ENCODE results near the gene TK1. TPM values are rescaled to one million over a fixed set of nuclear protein-coding genes. Genes with fewer than 3 reads are reported as not detected.

The TK1 gene
- total and polyA plus RNA-seq, 12 donors, result 1.3 to 11.6 (median 2.5) TPM

DNA sequence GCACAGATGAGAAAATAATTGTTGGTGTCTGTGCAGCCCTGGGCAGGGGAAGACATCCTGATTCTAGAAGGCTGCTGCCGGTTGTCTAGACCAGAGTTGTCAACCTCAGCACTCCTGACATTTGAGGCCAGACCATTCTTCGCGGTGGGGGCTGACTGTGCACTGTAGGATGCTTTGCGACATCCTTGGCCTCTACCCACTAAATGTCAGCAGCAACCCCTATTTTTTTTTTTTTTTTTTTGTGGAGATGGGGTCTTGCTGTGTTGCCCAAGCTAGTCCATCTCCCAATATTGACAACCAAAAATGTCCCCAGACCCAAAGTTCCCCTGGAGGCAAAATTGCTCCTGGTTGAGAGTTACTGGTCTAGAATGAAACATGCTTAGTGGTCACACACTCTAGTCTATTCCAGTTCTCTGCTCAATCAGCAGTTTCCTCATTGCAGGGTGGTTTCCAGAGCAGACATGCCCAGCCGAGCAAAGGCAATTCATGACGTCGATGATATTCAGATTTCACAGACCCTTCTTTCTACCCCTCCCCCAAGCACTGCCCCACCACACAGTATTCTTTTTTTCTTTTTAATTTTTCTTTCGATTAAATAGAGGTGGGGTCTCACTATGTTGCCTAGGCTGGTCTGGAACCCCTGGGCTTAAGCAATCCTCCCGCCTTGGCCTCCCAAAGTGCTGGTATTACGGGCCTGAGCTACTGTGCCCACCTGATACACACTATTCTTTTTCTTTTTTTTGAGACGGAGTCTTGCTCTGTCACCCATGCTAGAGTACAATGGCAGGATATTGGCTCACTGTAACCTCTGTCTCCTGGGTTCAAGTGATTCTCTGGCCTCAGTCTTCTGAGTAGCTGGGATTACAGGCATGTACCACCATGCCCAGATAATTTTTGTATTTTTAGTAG lies 31.7 kb downstream of the TK1 start:
- TF ChIP-seq, protein P1, sequence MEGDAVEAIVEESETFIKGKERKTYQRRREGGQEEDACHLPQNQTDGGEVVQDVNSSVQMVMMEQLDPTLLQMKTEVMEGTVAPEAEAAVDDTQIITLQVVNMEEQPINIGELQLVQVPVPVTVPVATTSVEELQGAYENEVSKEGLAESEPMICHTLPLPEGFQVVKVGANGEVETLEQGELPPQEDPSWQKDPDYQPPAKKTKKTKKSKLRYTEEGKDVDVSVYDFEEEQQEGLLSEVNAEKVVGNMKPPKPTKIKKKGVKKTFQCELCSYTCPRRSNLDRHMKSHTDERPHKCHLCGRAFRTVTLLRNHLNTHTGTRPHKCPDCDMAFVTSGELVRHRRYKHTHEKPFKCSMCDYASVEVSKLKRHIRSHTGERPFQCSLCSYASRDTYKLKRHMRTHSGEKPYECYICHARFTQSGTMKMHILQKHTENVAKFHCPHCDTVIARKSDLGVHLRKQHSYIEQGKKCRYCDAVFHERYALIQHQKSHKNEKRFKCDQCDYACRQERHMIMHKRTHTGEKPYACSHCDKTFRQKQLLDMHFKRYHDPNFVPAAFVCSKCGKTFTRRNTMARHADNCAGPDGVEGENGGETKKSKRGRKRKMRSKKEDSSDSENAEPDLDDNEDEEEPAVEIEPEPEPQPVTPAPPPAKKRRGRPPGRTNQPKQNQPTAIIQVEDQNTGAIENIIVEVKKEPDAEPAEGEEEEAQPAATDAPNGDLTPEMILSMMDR (IDR thresholded peaks at IDR 0.05), result no peak
- TF ChIP-seq POLR2A (IDR thresholded peaks at IDR 0.05), result no peak
- Histone ChIP-seq H3K4me3 (no peak overlapping the region), H3K4me1 (replicated peaks in 1 of 2) (no peaks in the 10 kb centered on the region), H3K9me3 (replicated peaks in 1 of 3) (no peaks in the 10 kb centered on the region), H3K36me3 (replicated peaks in 1 of 2) (no peaks in the 10 kb centered on the region), H3K27me3 (no peaks in the 10 kb centered on the region), H3K27ac (no peak overlapping the region)
- DNase-seq, result no peak
- WGBS, 4 donors, result 77 to 85% (median 79%) methylated on average over 11 of the region's 11 CpGs
- intact Hi-C loops (cut with DNase I), result no loop called here

DNA sequence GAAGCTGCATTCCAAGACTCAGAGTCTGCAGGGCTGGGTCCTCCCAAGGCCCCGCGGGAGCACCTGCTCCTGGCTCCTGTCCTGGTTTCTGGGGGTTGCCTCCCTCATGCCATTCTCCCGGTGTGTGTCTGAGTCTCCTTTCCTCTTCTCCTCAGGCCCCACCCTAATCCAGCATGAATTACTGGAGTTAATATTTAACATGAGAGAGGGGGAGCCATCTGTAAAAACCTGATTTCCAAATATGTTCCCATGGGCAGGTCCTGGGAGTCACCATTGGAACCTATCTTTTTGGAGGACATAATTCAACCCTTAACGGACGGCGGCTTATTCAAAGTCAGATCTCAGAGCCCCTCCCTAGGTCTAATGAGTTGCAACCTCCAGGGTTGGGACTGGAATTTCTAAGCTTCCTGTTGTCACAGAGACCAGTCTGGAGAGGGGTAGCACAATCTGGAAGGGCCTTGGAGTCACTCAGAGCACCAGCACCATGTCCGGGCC lies 35.3 kb downstream of the TK1 start:
- TF ChIP-seq, protein P1 (IDR thresholded peaks at IDR 0.05), result no peak
- TF ChIP-seq POLR2A (IDR thresholded peaks at IDR 0.05), result no peak
- Histone ChIP-seq H3K36me3 (replicated peaks in 1 of 2) (no peaks in the 10 kb centered on the region), H3K27me3 (no peaks in the 10 kb centered on the region), H3K9me3 (replicated peaks in 1 of 3) (no peaks in the 10 kb centered on the region), H3K27ac (peak overlapping the region in 1 of 5 donors; percentile 27), H3K4me3 (no peak overlapping the region), H3K4me1 (replicated peaks in 1 of 2) (no peaks in the 10 kb centered on the region)
- DNase-seq, result no peak
- intact Hi-C loops (cut with DNase I), result no loop called here
- 60 to 76% (median 68%) methylated on average over 5 to 7 of the region's 7 CpGs for WGBS, 4 donors

DNA sequence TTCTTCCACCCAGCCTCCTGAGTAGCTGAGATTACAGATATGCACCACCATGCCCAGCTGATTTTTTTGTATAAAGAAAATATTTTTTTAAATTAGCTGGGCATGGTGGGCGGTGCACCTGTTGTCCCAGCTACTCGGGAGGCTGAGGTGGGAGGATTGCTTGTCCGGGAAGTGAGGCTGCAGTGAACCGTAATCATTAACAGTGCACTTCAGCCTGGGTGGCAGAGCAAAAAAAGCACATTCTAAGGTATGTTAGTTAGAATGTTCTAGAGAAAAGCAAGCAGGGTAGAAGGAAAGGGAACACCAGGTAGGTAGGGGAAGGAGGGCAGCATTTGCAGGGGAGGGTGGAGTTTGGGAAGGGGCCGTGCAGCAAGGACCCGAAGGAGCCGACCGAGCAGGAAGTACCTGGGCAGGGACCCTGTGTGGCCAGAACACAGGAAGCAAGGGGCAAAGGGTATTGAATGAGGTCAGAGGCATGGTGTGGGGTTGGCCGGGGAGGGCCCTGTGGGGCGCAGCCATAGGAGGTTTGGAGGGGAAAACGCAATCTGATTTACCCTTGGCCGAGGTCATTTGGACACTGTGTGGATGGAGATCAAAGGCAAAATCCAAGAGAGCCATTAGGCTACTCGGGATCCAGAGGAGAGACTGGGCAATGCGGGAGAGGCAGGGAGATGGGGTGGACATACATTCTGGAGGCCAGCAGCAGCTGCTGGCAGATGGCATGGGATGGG lies 38.4 kb downstream of the TK1 start:
- H3K36me3 ChIP-seq (replicated peaks in 1 of 2), result no peaks in the 10 kb centered on the region
- H3K4me3 ChIP-seq, result no peak overlapping the region
- no peak for DNase-seq
- peaks cover 19 to 20% of the 10 kb centered on the region in 2 donors for H3K4me1 ChIP-seq (replicated peaks in 1 of 2)
- TF ChIP-seq, protein P1 (IDR thresholded peaks at IDR 0.05), result no peak
- TF ChIP-seq POLR2A (IDR thresholded peaks at IDR 0.05), result no peak
- no peaks in the 10 kb centered on the region for H3K9me3 ChIP-seq (replicated peaks in 1 of 3)
- WGBS, 4 donors, result 68 to 80% (median 76%) methylated on average over 14 of the region's 14 CpGs
- H3K27ac ChIP-seq, result no peak overlapping the region
- H3K27me3 ChIP-seq, result no peaks in the 10 kb centered on the region
- intact Hi-C loops (cut with DNase I), result no loop called here

DNA sequence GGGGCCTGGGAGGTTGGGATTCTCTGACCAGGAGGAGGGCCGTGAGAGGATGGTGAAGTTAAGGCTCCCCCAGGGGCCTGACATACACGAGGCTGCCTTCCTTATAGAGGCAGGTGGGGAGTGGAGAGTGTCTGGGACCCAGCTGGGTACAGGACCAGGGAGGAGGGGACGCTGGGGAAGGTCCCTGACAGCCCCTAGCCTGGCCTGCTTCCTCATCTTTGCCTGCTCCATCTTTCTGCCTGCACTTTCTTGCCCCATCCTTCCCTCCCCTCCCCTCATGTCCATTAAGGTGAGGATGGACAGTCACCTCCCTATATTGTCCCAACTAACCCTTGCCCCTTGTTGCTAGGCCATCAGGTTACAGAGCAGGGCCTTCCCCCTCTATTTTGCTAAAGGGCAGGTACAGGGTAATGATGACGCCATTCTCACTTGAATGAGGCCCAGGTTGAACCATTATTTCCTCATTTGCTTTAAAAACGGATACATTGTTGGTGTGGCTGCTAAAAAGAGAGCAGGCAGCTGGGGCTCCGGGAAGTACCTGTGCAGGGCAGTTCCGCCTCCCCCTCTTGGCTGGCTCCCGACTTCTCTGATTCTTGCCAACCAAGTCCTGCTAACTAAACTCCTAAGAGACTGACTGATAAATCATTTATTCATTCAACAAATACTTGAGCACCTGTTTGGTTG lies 39.4 kb downstream of the TK1 start:
- no peak overlapping the region for H3K27ac ChIP-seq

More for the DNA sequence above, 39.4 kb downstream of the TK1 start:
- WGBS, 4 donors, result 72 to 87% (median 76%) methylated on average over 7 to 8 of the region's 8 CpGs
- no peak for TF ChIP-seq POLR2A (IDR thresholded peaks at IDR 0.05)
- TF ChIP-seq, protein P1 (IDR thresholded peaks at IDR 0.05), result no peak
- H3K4me3 ChIP-seq, result no peak overlapping the region
- H3K27me3 ChIP-seq, result no peaks in the 10 kb centered on the region
- H3K36me3 ChIP-seq (replicated peaks in 1 of 2), result no peaks in the 10 kb centered on the region
- peaks cover 19 to 21% of the 10 kb centered on the region in 2 donors for H3K4me1 ChIP-seq (replicated peaks in 1 of 2)
- DNase-seq, result no peak
- H3K9me3 ChIP-seq (replicated peaks in 1 of 3), result no peaks in the 10 kb centered on the region
- intact Hi-C loops (cut with DNase I), result no loop called here
